CD14-positive monocyte (primary cell): Measurements from ENCODE around the gene ZEB2. TPM values are rescaled to one million over a fixed set of nuclear protein-coding genes. Genes with fewer than 3 reads are reported as not detected.

Experiments
- DNase-seq, 3 donors: peaks; one replicate each; pipeline ENCODE4 v3.0.0-alpha.2; 2011 to 2022
- H2AFZ ChIP-seq: 2 replicates; pipeline ENCODE4 v1.6.0; 2012; ENCODE audit warnings: mild to moderate bottlenecking, low read depth, low read length, inconsistent platforms; ENCODE audit not compliant: insufficient read depth, poor library complexity, severe bottlenecking
- H3K27ac ChIP-seq, 2 donors: 1 replicate in 1 of 2; 2 replicates in 1 of 2; pipeline ENCODE4 v1.5.1; 2012 to 2013; ENCODE audit warnings: low read length in 2 of 2, control low read depth in 1 of 2, inconsistent platforms in 1 of 2, low read depth in 1 of 2, mild to moderate bottlenecking in 1 of 2
- H3K27me3 ChIP-seq, 2 donors: one replicate each; pipeline versions ENCODE4 v1.6.0 to v1.6.1; 2011 to 2013; ENCODE audit warnings: low read length in 2 of 2; ENCODE audit not compliant: control insufficient read depth in 2 of 2, insufficient read depth in 2 of 2
- H3K36me3 ChIP-seq, 2 donors: replicated peaks in 1 of 2; 1 replicate in 1 of 2; 2 replicates in 1 of 2; pipeline versions ENCODE4 v1.5.1 to v1.6.1; 2012 to 2013; ENCODE audit warnings: low read length in 2 of 2, control low read depth in 1 of 2, inconsistent platforms in 1 of 2, mild to moderate bottlenecking in 1 of 2; ENCODE audit not compliant: insufficient read depth in 2 of 2, control insufficient read depth in 1 of 2
- H3K4me1 ChIP-seq, 2 donors: 1 replicate in 1 of 2; 2 replicates in 1 of 2; pipeline versions ENCODE4 v1.5.1 to v1.6.1; 2012 to 2013; ENCODE audit warnings: low read length in 2 of 2, control low read depth in 1 of 2, inconsistent platforms in 1 of 2, mild to moderate bottlenecking in 1 of 2, moderate library complexity in 1 of 2; ENCODE audit not compliant: insufficient read depth in 2 of 2, control insufficient read depth in 1 of 2
- H3K4me2 ChIP-seq: replicated peaks from 2 replicates; pipeline ENCODE3; 2012; ENCODE audit warnings: low read length, moderate library complexity, mild to moderate bottlenecking; ENCODE audit not compliant: poor library complexity, severe bottlenecking; ENCODE audit errors: extremely low read depth
- H3K4me3 ChIP-seq, 3 experiments: fragments of 200-600 bp in 1 of 3; sonication (generic) in 1 of 3; replicated peaks in 1 of 3; 1 replicate in 2 of 3; 2 replicates in 1 of 3; pipeline ENCODE4 v1.5.1; 2011 to 2013; ENCODE audit warnings: low read length in 3 of 3, mild to moderate bottlenecking in 3 of 3, control low read depth in 2 of 3, low read depth in 2 of 3, inconsistent platforms in 1 of 3, moderate library complexity in 1 of 3
- H3K79me2 ChIP-seq: 2 replicates; pipeline ENCODE4 v1.6.0; 2012; ENCODE audit warnings: mild to moderate bottlenecking, control low read depth, inconsistent platforms, low read length, moderate library complexity; ENCODE audit not compliant: insufficient read depth
- H3K9ac ChIP-seq: 2 replicates; pipeline ENCODE4 v1.6.0; 2017; ENCODE audit warnings: low read length, mild to moderate bottlenecking; ENCODE audit not compliant: insufficient read depth, poor library complexity, severe bottlenecking
- H3K9me3 ChIP-seq, 2 donors: replicated peaks in 1 of 2; 1 replicate in 1 of 2; 2 replicates in 1 of 2; pipeline versions ENCODE4 v1.5.1 to v1.6.1; 2012 to 2013; ENCODE audit warnings: low read length in 2 of 2, control low read depth in 1 of 2; ENCODE audit not compliant: control insufficient read depth in 1 of 2, insufficient read depth in 1 of 2
- H4K20me1 ChIP-seq: 2 replicates; pipeline ENCODE4 v1.6.0; 2012; ENCODE audit warnings: mild to moderate bottlenecking, low read length, control low read depth, moderate library complexity; ENCODE audit not compliant: insufficient read depth
- H3K27ac Mint-ChIP-seq, 7 donors: one replicate each; pipeline ENCODE4 v1.8.0; 2020; ENCODE audit warnings: mild to moderate bottlenecking in 7 of 7, mixed read lengths in 7 of 7, moderate library complexity in 6 of 7, inconsistent platforms in 2 of 7
- H3K27me3 Mint-ChIP-seq, 3 donors: one replicate each; pipeline ENCODE4 v1.8.0; 2021 to 2022; ENCODE audit warnings: low read depth in 3 of 3, mild to moderate bottlenecking in 3 of 3, mixed read lengths in 3 of 3, moderate library complexity in 3 of 3, inconsistent platforms in 1 of 3
- H3K36me3 Mint-ChIP-seq, 2 donors: one replicate each; pipeline ENCODE4 v1.8.0; 2020; ENCODE audit warnings: mixed read lengths in 2 of 2, inconsistent platforms in 1 of 2, mild to moderate bottlenecking in 1 of 2
- H3K4me1 Mint-ChIP-seq: one replicate; pipeline ENCODE4 v1.8.0; 2020; ENCODE audit warnings: mild to moderate bottlenecking, mixed read lengths
- H3K4me3 Mint-ChIP-seq, 2 donors: one replicate each; pipeline ENCODE4 v1.8.0; 2020; ENCODE audit warnings: mild to moderate bottlenecking in 2 of 2, mixed read lengths in 2 of 2, moderate library complexity in 1 of 2
- H3K9me3 Mint-ChIP-seq, 7 donors: one replicate each; pipeline ENCODE4 v1.8.0; 2020 to 2022; ENCODE audit warnings: mixed read lengths in 7 of 7, mild to moderate bottlenecking in 6 of 7, moderate library complexity in 6 of 7, inconsistent platforms in 2 of 7
- WGBS: methylation state at CpG from one replicate; pipeline ENCODE4 v1.1.5; 2013; ENCODE audit warnings: missing lambda C conversion rate; ENCODE audit not compliant: insufficient coverage; 5-methylcytosine and 5-hydroxymethylcytosine counted together
- intact Hi-C, 2 donors: fragments of 100-400 bp; cut with micrococcal nuclease; formaldehyde crosslinking; loops; one replicate each; pipeline versions ENCODE4 v1.15.0 to v1.15.1; 2023
- polyA plus RNA-seq, 3 donors: library from polyadenylated mRNA; depleted of rRNA in 1 of 3; unstranded in 2 of 3; stranded (reverse) in 1 of 3; fragments of 300-500 nt in 2 of 3; fragments of >200 nt in 1 of 3; fragmentation: Illumina TruSeq in 2 of 3; gene quantifications; 1 replicate in 2 of 3; 2 replicates in 1 of 3; pipeline ENCODE4 v1.2.3, GENCODE V29; 2012 to 2021
- TF ChIP-seq, protein P1 (sequence below): fragments of 200-600 bp; IDR thresholded peaks from one replicate; pipeline ENCODE4 v1.8.0; 2022; ENCODE audit warnings: antibody characterized with exemption, mild to moderate bottlenecking

The ZEB2 gene
- polyA plus RNA-seq, 3 donors, result 76.8 to 325 (median 93.8) TPM

DNA sequence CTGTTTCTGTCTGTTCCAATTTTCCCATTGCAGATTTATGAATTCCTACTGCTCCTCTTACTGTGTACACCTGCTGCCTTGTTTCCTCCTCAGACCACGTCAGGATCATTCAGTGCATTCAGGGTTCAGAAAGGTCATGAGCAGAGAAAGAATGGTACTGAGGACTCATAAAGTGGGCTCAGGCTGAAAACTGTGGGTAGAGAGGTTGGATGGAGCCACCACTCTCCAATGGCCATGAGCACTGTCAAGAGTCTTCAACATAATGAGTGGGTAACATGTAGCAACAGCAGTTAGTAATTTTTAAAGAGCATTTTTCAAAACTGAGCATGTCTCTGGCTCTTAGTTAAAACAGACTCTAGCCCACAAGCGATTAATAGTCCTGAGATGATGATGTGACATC is 138.2 kb downstream of the ZEB2 start:
- peaks cover 0 to 5% (median 0%) of the 10 kb centered on the region in 3 donors for H3K27me3 Mint-ChIP-seq
- H3K27ac Mint-ChIP-seq, result peak overlapping the region in 1 of 7 donors; percentile 74
- no peak for DNase-seq
- intact Hi-C loops, result no loop called here
- Histone ChIP-seq H3K4me2 (no peak overlapping the region), H3K9me3 (no peaks in the 10 kb centered on the region), H3K27me3 (no peaks in the 10 kb centered on the region), H3K27ac (no peak overlapping the region), H3K79me2 (no peaks in the 10 kb centered on the region), H3K36me3 (peaks cover 17 to 22% of the 10 kb centered on the region in 2 donors), H3K9ac (no peak overlapping the region), H2AFZ (no peak overlapping the region), H3K4me3 (no peak overlapping the region), H4K20me1 (peaks cover 55% of the 10 kb centered on the region), H3K4me1 (peaks cover 54 to 91% of the 10 kb centered on the region in 2 donors)
- no peaks in the 10 kb centered on the region for H3K9me3 Mint-ChIP-seq
- TF ChIP-seq, protein P1, sequence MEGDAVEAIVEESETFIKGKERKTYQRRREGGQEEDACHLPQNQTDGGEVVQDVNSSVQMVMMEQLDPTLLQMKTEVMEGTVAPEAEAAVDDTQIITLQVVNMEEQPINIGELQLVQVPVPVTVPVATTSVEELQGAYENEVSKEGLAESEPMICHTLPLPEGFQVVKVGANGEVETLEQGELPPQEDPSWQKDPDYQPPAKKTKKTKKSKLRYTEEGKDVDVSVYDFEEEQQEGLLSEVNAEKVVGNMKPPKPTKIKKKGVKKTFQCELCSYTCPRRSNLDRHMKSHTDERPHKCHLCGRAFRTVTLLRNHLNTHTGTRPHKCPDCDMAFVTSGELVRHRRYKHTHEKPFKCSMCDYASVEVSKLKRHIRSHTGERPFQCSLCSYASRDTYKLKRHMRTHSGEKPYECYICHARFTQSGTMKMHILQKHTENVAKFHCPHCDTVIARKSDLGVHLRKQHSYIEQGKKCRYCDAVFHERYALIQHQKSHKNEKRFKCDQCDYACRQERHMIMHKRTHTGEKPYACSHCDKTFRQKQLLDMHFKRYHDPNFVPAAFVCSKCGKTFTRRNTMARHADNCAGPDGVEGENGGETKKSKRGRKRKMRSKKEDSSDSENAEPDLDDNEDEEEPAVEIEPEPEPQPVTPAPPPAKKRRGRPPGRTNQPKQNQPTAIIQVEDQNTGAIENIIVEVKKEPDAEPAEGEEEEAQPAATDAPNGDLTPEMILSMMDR, result no peak
- peaks cover 86% of the 10 kb centered on the region for H3K4me1 Mint-ChIP-seq
- no peak overlapping the region for H3K4me3 Mint-ChIP-seq
- no CpG with 5 or more reads among the region's 2 CpGs for WGBS
- peaks cover 16 to 25% of the 10 kb centered on the region in 2 donors for H3K36me3 Mint-ChIP-seq

DNA sequence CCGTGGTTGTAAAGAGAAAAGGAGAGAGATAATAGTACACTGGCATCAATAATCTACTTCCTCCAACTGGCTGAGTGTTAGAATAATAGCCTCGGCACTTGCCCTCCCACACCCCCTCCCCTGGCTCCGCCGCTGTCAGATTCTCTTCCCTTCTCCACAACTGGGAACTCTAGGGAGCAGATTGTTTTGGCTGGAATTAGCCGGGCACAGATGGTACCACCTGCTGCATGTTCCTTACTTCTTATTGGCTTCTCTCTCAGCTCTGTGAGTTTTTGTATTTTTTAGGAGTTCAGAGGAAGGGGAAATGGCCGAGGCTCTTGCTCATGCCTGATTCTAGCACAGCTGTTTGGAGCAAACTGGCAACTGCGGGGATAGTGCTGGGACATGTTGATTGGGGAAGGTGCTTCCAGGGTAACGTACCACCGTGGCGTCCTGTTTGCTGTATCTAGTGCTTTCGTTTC is 140.0 kb downstream of the ZEB2 start:
- intact Hi-C loops, result no loop called here
- H3K27ac Mint-ChIP-seq, result peak overlapping the region in 4 of 7 donors; percentile 6 to 84 (median 42)
- Histone ChIP-seq H3K9me3 (no peaks in the 10 kb centered on the region), H3K9ac (no peak overlapping the region), H3K4me2 (peak overlapping the region; percentile 8), H3K4me3 (no peak overlapping the region), H3K27me3 (no peaks in the 10 kb centered on the region), H3K79me2 (no peaks in the 10 kb centered on the region), H2AFZ (no peak overlapping the region), H3K27ac (no peak overlapping the region), H3K36me3 (peaks cover under 1 to 3% of the 10 kb centered on the region in 2 donors), H3K4me1 (peaks cover 46 to 82% of the 10 kb centered on the region in 2 donors), H4K20me1 (peaks cover 37% of the 10 kb centered on the region)
- peaks cover 0 to 5% (median under 1%) of the 10 kb centered on the region in 3 donors for H3K27me3 Mint-ChIP-seq
- H3K9me3 Mint-ChIP-seq, result no peaks in the 10 kb centered on the region
- WGBS, result 20% methylated on average over 1 of the region's 11 CpGs
- H3K4me1 Mint-ChIP-seq, result peaks cover 78% of the 10 kb centered on the region
- H3K4me3 Mint-ChIP-seq, result peak overlapping the region; percentile 2 to 49
- H3K36me3 Mint-ChIP-seq, result peaks cover under 1 to 7% of the 10 kb centered on the region in 2 donors
- TF ChIP-seq, protein P1, result no peak
- DNase-seq, result peak in 1 of 3 donors; percentile 25
